Measurements from ENCODE around the gene RFTN1.

RFTN1 gene

GRCh38 chr3:16406166-16406565, 107.3 kb downstream of the RFTN1 start:
- no peak for DNase-seq (ENCODE audit: low spot score)

GRCh38 chr3:16404349-16404895, 109.1 kb downstream of the RFTN1 start:
- DNase-seq (ENCODE audit: low spot score): no peak

DNA sequence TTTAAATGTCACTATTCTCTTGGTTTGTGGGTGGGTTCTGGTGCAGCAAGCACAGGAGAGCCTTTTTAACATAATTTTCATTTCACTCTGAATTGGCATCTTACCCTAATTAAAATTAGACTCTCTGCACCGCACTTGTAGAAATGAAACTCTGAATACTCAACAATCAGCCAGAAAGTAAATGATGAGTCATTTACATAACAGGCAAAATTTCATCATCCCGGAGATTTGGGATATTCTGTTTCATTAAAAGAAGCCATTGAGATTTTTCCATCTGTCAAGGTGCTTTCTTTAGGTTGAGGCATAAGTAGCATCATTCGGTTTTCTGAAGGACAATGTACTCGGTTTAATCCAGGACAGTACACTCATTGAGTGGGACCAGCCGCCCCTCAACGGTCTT, 111.0 kb downstream of the RFTN1 start:
- DNase-seq (ENCODE audit: low spot score): peak; percentile 49

DNA sequence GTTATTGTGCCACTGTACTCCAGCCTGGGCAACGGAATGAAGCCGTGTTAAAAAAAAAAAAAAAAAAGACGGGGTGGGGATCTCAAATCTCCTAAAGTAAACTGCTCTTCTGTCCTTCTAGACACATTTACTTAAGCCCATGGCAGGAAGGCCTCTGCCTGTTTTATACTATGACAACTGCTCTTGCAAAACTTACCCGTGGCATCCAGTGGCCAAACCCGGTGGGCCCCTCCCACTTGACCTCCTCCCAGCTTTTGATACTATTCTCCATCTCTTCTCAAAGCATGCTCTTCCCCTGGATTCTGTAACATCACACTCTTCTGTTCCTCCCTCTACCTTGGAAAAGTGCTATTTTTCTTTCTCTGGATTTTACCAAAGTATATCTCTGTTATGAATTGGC, 112.2 kb downstream of the RFTN1 start:
- no peak for DNase-seq (ENCODE audit: low spot score)

DNA sequence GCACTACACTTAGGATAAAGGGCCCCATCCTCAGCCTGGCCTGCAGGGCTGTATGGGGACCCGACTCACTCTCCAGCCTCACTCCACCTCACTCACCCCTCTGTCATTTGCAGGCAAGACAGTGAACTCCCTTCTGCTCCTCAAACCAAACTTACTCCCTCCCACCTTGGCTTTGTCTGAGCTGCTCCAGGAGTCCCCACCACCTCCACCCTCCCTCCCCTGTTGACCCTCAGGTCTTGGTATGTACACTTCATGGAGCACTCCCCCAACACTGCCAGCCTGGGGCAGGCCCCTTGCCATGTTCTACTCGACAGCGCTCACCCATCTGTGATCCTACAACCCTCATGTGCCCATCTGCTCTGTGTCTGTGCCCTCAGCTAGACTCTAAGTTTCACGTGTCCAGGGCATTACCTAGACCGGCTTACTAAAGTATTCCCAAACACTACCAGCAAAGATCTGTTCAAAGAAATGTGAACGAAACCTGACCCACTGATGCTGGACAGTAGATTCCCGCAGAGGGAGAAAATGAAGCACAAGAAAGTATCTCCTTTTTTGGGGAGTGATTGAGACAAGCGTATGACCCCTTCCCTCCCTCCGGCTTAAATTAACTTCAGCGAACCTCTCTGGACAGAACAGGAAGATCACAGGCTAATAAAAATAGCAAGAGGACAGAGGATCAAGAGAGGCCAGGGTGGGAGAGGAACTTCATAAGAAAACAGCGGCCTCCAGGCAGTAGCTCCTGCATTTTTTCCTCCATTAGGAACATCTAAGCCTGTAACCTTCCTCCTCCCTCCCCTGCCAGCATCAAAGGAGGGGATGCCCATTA, 113.2 kb downstream of the RFTN1 start:
- DNase-seq (ENCODE audit: low spot score): no peak

- peak; percentile 57 for DNase-seq (ENCODE audit: low spot score)
These were observed 114.0 kb downstream of the RFTN1 start for GRCh38 chr3:16399473-16399872.

DNA sequence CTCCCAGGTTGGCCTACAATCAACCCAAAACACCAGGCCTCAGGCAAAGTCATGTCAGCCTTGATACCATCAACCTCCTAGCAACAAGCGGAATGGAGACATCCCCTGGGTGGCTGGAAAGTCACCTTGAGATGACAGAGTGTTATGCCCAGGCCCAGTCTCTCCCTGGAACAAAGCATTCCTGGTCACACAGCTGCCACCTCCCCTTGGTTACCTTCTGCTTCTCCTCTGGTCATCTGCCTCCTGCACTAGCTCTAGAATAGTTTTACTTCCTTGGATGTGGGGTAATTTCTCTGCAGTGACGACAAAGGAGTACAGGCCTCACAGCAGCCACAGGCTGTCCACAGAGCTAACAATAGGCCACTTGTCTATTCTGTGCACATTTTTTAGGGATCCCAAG, 114.9 kb downstream of the RFTN1 start:
- DNase-seq (ENCODE audit: low spot score): no peak

GRCh38 chr3:16396202-16396601, 117.3 kb downstream of the RFTN1 start:
- no peak for DNase-seq (ENCODE audit: low spot score)

DNA sequence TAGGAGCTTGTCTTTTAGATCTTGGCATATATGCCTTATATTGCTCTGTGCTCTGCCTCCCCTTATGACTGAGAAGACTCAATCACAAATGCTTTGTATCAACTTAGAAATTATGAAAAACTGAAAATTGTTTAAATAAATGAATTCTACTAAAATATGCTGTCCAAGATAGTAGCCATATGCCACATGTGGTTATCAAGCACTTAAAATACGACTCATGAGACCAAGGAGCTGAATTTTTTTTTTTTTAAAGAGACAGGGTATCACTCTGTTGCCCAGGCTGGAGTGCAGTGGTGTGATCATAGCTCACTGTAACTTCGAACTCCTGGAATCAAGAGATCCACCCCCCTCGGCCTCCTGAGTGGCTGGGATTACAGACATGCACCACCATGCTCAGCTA, 118.3 kb downstream of the RFTN1 start:
- no peak for DNase-seq (ENCODE audit: low spot score)

- no peak for DNase-seq (ENCODE audit: low spot score)
These were observed 118.9 kb downstream of the RFTN1 start for GRCh38 chr3:16394639-16395038.

DNA sequence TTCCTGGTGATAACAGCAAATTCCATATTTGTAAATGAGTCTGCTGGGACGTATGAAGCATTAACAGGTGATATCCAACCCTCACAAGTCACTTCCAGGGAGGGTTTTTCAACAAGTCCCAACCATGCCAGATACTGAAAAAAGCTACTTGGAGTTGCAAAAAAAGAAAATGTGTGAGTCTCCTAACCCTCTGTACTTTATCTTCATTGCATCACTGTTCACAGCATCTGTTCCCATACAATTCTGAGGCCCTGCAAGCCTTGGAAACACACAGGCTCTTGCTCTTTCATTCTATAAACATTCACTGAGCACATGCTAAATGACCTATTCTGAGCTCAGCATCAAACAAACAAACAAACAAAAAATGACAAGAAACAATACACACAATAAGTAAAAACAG, 120.8 kb downstream of the RFTN1 start:
- DNase-seq (ENCODE audit: low spot score): no peak

DNA sequence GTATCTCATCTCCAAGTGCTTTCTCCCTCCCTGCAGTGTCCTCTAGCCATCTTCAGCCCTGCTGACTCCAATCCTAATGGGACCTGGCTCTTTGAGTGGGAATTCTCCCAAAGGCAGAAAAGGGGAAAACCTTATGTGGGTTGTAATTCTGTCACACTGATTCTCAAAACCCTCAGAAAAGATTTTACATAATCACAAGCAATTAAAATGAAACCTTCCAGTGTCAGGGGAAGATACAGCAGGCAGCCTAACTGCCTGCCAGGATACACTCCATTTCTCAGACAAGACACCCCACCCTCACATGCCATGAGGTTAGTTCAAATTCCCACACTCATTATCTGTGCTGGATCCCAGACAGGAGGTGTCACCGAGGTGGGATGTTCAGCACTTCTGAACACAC, 121.4 kb downstream of the RFTN1 start:
- DNase-seq (ENCODE audit: low spot score): no peak

GRCh38 chr3:16390581-16390980, 122.9 kb downstream of the RFTN1 start:
- no peak for DNase-seq (ENCODE audit: low spot score)

- DNase-seq (ENCODE audit: low spot score): peak; percentile 47
These were observed 124.6 kb downstream of the RFTN1 start for GRCh38 chr3:16388850-16389441.

- no peak for DNase-seq (ENCODE audit: low spot score)
These were observed 126.9 kb downstream of the RFTN1 start for GRCh38 chr3:16386561-16386960.

DNA sequence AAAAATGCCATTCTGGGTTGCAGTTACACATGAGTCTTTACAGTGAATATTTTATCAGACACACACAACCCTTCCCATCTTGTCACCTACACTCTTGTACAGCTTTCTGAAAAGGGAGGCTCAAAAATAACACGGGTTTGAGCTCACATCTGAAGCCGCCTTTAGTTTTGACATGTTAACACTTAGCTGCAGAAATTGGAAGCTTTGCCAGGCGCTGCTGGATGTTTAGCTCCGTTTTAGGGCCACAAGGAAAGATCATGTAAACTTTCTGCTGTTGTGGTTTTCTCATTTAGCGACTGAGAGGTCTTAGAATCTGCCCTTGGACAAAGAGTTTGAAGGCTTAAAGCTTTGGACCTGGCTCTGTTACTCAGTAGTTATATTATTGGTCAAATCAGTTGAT, 128.3 kb downstream of the RFTN1 start:
- no peak for DNase-seq (ENCODE audit: low spot score)

DNA sequence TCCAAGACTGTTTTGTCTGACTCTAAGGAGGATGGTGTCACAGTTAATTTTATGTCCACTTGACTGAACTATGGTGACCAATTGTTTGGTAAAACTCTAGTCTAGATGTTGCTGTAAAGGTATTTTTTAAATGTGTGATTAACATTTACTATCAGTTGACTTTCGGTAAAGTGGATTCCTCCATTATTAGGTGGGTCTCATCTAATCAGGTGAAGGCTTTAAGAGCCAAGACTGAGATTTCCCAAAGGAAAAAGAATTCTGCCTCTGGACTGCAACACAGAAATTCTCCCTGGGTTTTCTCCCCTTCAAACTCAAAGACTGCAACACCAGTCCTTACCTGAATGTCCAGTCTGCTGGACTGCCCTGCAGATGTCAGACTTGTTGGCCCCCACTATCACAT, 129.6 kb downstream of the RFTN1 start:
- no peak for DNase-seq (ENCODE audit: low spot score)

GRCh38 chr3:16382845-16383244, 130.7 kb downstream of the RFTN1 start:
- no peak for DNase-seq (ENCODE audit: low spot score)

DNA sequence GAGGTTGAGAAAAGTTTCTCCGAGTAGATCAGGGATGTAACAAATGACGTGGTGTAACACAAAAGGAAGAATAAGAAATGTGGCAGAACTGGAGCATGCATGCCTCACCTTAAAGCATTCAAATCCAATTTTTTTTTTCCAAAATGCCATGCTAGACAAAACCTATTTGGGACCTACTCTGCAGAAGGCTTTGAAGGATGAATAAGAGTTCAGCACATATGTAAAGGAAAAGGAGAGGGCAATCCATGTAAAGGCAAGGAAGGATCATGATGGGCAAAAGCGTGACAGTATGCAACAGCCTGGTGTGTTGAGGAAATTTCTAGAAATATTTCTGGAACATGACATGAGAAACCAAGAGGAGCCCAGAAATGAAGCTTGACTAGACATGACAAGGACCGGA, 132.1 kb downstream of the RFTN1 start:
- DNase-seq (ENCODE audit: low spot score): no peak

GRCh38 chr3:16380421-16380820, 133.1 kb downstream of the RFTN1 start:
- DNase-seq (ENCODE audit: low spot score): no peak

DNA sequence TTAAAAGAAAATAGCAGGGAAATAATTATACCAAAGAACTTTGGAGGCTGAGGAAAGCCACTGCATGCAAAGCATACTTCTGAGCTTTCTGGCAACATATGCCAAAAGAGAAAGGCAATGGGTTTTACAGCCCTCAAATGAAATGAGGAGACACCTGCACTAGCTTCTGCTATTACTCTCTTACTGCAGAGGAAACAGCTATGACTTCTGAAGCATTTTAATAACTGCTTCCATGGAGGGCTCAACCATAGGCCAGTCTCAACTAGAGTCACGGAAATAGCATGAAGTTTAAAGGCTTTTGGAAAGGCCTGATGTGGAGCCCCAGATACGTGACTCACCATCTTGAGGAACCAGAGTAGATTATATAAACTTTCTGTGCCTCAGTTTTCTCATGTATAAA, 133.7 kb downstream of the RFTN1 start:
- DNase-seq (ENCODE audit: low spot score): no peak

DNA sequence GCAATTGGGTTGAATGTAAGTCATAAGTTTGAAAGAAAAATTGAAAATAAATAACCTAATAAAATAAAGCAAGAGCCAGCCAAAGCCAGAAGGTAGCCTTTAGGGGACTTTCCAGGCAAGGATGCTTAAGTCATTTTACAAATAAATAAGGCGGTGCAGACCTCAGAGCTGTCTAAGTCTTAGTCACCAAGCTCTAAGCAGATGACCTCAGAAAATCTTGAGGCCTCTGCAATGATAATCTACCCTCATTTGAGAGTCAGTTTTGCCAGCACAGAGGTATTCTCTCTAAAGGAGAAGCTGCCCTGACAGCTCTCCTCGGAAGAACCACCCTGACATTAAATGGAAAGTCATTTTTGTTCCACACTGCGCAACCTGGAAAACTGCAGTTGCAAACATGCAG, 134.6 kb downstream of the RFTN1 start:
- DNase-seq (ENCODE audit: low spot score): no peak

DNA sequence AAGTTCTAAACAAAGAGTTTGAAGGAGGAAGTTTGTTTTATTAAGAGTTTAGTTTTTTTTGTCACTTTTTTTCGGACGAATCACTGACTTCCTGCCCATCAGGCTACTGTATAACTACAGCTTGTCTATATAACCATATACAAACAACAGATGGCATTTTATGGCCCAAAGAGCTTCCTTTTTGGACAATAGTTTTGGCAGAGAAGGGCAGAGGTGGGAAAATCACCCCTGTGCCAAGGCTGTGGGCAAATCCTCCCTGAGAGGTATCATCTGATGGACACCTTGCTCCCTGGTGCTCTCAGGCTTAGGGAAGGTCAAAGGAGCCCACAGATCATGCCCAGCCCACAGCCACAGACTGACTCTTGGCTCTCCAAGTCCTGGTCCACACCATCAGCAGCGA, 135.1 kb downstream of the RFTN1 start:
- no peak for DNase-seq (ENCODE audit: low spot score)

DNA sequence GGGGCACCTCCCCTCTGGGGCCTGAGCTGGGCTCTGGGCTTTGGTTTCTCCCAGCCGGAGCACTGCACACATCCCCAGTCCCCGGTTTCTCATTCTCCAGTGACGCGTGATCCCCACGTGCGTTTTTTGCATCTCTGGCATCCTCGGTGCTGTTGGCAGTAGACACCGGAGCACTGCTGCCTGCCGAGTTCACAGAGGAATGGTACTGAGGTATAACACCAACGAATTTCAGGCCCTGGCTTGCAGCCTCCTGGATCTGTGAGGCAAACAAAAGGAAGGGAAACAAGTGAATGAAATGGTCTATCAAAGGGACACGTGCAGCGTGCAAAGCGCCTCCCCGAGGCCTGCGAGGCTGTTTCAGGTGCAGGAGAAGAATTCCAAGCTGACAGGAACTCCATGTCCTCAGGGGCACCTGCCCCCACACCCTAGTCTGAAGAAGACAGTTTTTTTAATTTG, 135.6 kb downstream of the RFTN1 start:
- no peak for DNase-seq (ENCODE audit: low spot score)
